HG02571 (cell line): ENCODE data around the gene BMPR2.
A peak's percentile ranks its signal among the peaks of the same experiment; 100 is the strongest.
"Not testable (repeated sequence)": the region's sequence is repeated elsewhere in the genome, so short reads cannot be mapped to it uniquely, and the experiment has no call there.

Source experiments
- ATAC-seq: cut with Tn5 transposase; IDR thresholded peaks from one replicate; pipeline ENCODE4 v1.9.1; 2021; ENCODE audit warnings: mild to moderate bottlenecking, moderate library complexity; ENCODE audit not compliant: unreplicated experiment

Gene BMPR2

DNA sequence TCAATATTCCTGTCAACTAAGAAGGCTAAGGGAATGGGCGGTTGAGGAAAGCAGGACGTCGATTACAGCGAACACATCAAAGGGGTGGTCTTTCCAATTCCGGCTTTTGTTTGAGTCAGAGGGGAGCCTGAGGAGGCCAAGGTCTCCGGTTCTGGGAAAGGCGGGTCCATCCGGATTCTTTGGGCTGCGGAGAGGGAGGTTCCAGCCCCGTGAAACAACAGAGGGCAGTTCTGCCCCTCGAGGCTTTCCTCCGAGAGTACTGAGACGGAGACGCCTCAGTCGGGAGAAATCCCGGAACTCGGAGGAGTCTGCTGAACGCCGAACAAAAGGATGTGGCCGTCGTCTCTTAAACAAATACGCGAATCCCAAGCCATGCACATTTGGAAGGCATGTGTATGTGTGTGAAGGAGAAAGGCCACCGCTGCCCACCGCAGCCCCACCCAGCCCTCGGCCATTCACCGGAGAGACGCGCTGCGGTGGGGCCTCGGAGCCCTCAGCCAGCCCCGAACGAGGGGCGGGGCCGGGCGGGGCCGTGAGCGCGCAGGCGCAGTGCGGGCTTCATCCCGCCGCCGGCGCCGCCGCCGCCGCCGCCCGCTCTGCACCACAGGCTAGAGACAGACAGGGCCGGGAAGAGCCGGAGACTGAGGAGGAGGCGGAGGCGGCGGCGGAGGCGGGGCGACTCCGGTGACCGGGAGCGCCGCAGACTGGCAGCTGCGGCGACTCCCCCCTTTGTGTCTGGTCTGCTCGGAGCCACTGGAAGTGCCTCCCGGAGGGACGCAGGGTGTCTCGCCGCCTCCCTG, at the start of gene BMPR2:
Gene BMPR2, plus strand, starts transcription at position 719 of the 800 bp plus-strand sequence. CDS start 1,148 bp downstream, outside the sequence.
- peak; percentile 72 for ATAC-seq

- ATAC-seq: no peak
Observed at GRCh38 chr2:202327858-202328257, 48.3 kb upstream of the BMPR2 start.

- ATAC-seq: no peak
Observed at GRCh38 chr2:202335791-202336467, 40.2 kb upstream of the BMPR2 start.

- no peak for ATAC-seq
Observed at GRCh38 chr2:202337151-202337550, 39.0 kb upstream of the BMPR2 start.

- no peak for ATAC-seq
Observed at GRCh38 chr2:202337706-202338346, 38.3 kb upstream of the BMPR2 start.

DNA sequence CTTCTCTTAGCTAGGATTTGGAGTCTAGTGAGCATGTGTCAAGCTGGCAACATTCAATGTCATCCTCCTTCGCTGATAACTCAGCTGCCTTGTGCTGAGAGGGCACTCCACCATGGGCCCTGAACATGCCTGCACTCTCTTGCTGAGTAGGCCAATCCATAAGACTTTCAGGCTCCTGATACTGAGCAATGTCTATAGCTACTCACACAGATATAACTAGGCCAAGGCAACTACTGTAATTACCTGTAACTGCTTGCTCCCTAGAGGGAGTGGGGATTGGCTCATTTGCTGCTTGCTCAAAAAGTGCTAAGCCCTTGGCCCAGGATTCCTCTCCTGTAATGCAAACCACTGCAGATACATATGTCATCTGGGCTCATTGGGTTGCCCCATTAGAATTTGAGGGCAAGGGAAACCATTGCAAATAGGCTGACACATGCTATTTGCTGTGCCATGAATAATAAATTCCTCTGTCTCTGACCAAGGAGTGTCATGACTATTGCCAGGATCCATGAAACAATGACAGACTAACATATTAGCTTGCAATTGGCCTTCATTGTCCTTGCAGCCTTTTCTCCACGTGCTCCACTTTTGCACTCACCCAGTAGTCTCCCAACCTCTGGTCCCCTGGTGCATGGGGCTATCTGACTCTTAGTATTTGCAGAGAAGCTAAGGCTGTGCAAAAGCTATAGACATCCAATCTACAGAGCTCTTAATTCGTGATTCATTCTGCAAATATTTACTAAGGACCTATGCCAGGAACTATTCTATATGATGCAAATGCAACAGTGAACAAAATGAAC, 36.9 kb upstream of the BMPR2 start:
- ATAC-seq: no peak

- no peak for ATAC-seq
Observed at GRCh38 chr2:202344178-202344577, 31.9 kb upstream of the BMPR2 start.

DNA sequence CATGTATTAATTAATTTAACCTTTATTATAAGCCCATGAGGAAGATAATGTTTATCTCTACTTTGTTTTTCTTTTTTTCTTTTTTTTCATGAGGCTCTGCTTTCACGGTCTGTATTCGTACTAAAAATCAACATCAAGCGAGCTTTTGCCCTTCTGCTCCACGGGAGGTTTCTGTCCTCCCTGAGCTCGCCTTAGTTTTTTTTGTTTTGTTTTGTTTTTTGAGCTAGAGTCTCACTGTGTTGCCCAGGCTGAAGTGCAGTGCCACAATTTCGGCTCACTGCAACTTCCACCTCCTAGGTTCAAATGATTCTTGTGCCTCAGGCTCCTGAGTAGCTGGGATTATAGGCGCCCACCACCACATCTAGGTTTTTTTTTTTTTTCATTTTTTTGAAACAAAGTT, 29.9 kb upstream of the BMPR2 start:
- ATAC-seq: no peak

DNA sequence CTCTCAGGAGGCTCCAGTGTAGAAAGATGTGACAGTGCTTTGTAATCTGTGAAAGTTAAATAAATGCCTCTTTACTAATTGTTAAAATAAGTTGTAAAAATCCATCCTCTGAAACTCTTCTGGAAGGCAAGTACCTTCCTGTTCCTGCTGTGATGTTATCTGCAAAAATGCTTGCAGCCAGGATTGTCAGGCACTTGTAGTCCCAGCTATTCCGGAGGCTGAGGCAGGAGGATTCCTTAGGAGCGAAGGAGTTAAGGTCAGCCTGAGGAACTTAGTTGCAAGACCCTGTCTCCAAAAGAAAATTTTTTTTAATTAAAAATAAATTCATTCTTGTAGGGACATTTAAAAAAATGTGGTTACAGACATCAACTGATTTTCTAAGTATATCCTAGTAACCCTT, 22.7 kb upstream of the BMPR2 start:
- ATAC-seq: no peak

DNA sequence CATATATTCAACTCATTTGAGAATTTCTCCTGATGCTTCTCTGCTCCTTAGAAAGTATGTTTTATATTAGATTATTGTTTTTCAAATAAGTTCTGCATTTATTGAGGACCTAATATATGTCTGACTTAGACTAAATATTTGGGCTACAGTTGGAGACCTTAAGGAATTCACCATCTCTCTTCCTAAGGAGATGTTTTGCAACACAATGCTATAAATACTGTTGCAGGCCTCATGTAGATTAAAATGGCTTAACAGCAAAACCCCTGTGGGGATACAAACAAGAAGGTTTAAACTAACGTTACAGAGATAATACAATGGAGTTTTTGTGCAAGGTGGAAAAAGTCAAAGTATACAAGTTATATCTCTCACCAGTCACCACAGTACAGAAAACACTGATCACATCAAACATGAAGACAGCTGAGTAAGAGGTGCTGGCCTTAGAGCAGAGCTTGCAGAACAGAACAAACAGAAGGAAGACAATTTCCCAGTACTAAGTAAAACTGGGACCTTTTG, 20.1 kb upstream of the BMPR2 start:
- no peak for ATAC-seq

DNA sequence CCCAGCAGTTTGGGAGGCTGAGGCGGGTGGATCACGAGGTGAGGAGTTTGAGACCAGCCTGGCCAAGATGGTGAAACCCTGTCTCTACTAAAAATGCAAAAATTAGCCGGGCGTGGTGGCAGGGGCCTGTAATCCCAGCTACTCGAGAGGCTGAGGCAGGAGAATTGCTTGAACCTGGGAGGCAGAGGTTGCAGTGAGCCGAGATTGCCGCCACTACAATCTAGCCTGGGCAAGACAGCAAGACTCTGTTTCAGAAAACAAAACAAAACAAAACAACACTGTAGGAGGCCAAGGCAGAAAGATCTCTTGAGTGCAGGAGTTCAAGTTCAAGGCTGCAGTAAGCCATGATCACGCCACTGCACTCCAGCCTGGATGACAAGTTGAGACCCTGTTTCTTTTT, 17.2 kb upstream of the BMPR2 start:
- not testable (repeated sequence) for ATAC-seq

DNA sequence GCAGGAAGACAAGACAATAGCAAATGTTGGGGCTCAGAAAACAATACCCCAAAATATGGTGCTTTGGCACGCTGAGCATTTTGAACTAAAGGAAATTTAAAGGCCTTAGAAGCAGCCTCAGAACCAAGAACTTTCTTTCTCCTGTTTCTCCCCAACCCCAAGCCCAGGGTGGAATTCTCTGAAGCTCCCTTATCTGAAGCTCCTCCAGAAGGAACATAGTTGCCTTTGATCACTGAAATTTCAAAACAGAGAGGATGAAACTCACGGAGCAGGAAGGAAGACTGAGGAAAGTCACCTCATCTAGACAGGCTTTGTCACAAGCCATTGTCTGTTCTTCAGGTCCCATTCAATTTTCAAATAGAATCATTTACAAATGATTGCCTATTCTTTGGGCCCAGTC, 15.5 kb upstream of the BMPR2 start:
- no peak for ATAC-seq

- no peak for ATAC-seq
Observed at GRCh38 chr2:202361108-202361507, 15.0 kb upstream of the BMPR2 start.

DNA sequence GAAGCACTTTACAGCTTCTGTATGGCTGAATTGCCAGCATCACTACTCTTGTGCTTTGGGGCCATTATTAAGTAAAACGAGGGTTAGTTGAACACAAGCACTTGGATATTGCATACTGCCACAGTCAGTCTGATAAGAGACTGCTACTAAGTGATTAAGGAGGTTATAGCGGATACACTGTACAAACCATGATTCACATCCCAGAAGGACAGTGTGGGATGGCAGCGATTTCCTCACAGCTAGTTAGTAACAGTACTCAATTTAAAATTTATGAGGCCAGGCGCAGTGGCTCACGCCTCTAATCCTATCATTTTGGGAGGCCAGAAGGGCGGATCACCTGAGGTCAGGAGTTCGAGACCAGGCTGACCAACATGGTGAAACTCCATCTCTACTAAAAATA, 2.6 kb upstream of the BMPR2 start:
- ATAC-seq: no peak

- ATAC-seq: not testable (repeated sequence)
Observed at GRCh38 chr2:202374383-202374782, 1.7 kb upstream of the BMPR2 start.

- ATAC-seq: no peak
Observed at GRCh38 chr2:202375033-202375608, 1.0 kb upstream of the BMPR2 start.

DNA sequence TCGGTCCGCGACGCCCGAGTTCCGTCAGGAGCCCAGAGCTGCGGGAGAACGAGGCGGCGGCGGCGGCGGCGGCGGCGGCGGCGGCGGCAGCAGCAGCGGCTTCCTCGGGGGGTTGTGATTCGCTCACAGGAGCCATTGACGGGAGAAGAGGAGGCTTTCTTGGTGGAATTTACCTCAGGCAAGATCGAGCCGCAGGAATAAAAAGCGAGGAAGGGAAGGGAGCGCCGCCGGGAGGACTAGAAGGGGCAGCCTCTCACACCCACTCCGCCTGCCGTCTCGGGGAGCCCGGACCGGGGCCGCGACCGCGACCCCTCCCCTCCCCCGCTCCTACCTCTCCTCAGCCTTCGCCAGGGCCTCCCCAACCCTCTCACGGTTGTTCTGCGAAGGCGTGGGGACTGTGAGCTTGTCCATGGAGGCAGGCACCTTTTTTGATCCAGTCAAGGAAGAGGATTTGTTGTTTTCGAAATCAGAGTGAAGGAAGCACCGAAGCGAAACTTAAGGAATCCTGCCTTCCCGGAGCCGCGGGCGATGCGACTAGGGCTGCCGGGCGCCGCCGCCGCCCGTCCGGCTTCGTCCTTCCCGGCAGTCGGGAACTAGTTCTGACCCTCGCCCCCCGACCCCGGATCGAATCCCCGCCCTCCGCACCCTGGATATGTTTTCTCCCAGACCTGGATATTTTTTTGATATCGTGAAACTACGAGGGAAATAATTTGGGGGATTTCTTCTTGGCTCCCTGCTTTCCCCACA, 506 bp downstream of the BMPR2 start:
- ATAC-seq: peak; percentile 18

DNA sequence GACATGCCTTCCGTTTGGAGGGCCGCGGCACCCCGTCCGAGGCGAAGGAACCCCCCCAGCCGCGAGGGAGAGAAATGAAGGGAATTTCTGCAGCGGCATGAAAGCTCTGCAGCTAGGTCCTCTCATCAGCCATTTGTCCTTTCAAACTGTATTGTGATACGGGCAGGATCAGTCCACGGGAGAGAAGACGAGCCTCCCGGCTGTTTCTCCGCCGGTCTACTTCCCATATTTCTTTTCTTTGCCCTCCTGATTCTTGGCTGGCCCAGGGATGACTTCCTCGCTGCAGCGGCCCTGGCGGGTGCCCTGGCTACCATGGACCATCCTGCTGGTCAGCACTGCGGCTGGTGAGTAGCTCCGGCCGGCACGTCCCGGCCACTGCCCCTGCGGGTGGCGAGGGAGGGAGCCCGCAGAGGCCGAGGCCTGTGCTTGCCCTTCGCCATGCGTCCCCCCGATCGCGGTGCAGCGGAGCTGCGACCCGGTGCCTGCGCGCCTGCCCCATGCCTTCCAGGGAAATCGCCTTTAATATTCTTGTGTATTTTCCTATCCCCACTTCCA, 1.2 kb downstream of the BMPR2 start:
- ATAC-seq: no peak

DNA sequence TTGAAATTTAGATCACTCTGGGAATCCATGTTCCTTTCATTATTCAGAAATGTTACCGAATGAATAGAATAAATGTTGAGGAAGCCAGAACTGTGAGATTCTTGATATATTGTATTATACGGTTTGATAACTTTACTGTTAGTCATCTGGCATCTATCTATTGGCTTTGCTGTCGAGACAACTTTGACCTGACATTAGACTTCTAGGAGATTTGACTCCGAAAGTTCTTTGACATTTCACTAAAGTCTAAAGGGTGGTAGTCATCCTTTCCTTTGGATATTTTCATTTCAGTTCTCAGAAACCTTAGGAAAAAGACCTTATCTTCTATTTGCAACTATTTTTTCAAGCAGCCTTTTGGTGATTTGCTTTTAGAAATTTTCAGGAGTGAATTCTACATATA, 1.9 kb downstream of the BMPR2 start:
- ATAC-seq: no peak
